OCI-LY7 (cell line): ENCODE measurements around the gene FKBP10. TPM values are rescaled to one million over a fixed set of nuclear protein-coding genes. Genes with fewer than 3 reads are reported as not detected.

Experiments used
- BruUV-seq: library from RNA; stranded (reverse); fragments of 400-500 nt; replicated peaks from 2 replicates; lab custom pipeline; 2021; lab: Mats Ljungman, UMichigan
- CTCF ChIA-PET: fragments of 300-600 bp; sonication (Branson Sonifier 250); formaldehyde crosslinking; loops from one replicate; lab custom pipeline; 2022; ENCODE audit warnings: antibody characterized with exemption; ENCODE audit not compliant: unreplicated experiment; lab: Charles Lee
- POLR2A ChIA-PET: fragments of 300-600 bp; sonication (Branson Sonifier 250); formaldehyde crosslinking; loops from one replicate; lab custom pipeline; 2022; ENCODE audit warnings: antibody characterized with exemption; lab: Charles Lee
- DNase-seq: peaks from one replicate; pipeline ENCODE4 v3.0.0-alpha.2; 2015; ENCODE audit warnings: low spot score
- H2AFZ ChIP-seq: fragments of 200-600 bp; sonication (generic), shearing (Covaris generic); 2 replicates; pipeline ENCODE4 v1.6.1; 2014; ENCODE audit warnings: mild to moderate bottlenecking, antibody characterized with exemption, low read length, moderate library complexity
- H3K27ac ChIP-seq: fragments of 200-600 bp; sonication (generic); 2 replicates; pipeline ENCODE4 v1.5.1; 2014; ENCODE audit warnings: mixed run types, low read depth, mild to moderate bottlenecking, moderate library complexity, low read length, inconsistent platforms; ENCODE audit not compliant: poor library complexity, severe bottlenecking
- H3K36me3 ChIP-seq: fragments of 200-600 bp; sonication (generic); 2 replicates; pipeline ENCODE4 v1.6.1; 2014; ENCODE audit warnings: mild to moderate bottlenecking, antibody characterized with exemption, low read length, moderate library complexity, mixed read lengths; ENCODE audit not compliant: insufficient read depth
- H3K4me1 ChIP-seq: fragments of 200-600 bp; sonication (generic); 2 replicates; pipeline ENCODE4 v1.5.1; 2014; ENCODE audit warnings: mild to moderate bottlenecking, low read length; ENCODE audit not compliant: insufficient read depth, poor library complexity, severe bottlenecking
- H3K4me2 ChIP-seq: fragments of 200-600 bp; sonication (generic); 2 replicates; pipeline ENCODE4 v1.6.1; 2014; ENCODE audit warnings: mild to moderate bottlenecking, low read length
- H3K4me3 ChIP-seq: fragments of 200-600 bp; sonication (generic); 2 replicates; pipeline ENCODE4 v1.5.1; 2014; ENCODE audit warnings: mild to moderate bottlenecking, low read depth, low read length; ENCODE audit not compliant: poor library complexity, severe bottlenecking
- H3K79me2 ChIP-seq: fragments of 200-600 bp; sonication (generic); 2 replicates; pipeline ENCODE4 v1.6.1; 2016; ENCODE audit warnings: low read depth, mild to moderate bottlenecking, low read length, moderate library complexity, mixed read lengths; ENCODE audit not compliant: insufficient read depth
- H3K9me2 ChIP-seq: fragments of 200-600 bp; sonication (generic); 2 replicates; pipeline ENCODE4 v1.6.1; 2016; ENCODE audit warnings: mild to moderate bottlenecking, low read length, mixed read lengths; ENCODE audit not compliant: insufficient read depth
- H3K9me3 ChIP-seq: fragments of 200-600 bp; sonication (generic); 2 replicates; pipeline ENCODE4 v1.6.1; 2014; ENCODE audit warnings: mild to moderate bottlenecking, mixed run types, low read length, mixed read lengths
- H4K20me1 ChIP-seq: fragments of 200-600 bp; sonication (generic); 2 replicates; pipeline ENCODE4 v1.6.1; 2014; ENCODE audit warnings: mild to moderate bottlenecking, antibody characterized with exemption, low read length, moderate library complexity, mixed read lengths; ENCODE audit not compliant: insufficient read depth
- EZH2phosphoT487 ChIP-seq: fragments of 200-600 bp; sonication (generic); IDR thresholded peaks from 2 replicates; pipeline ENCODE4 v1.6.1; 2018; ENCODE audit warnings: low read depth, borderline replicate concordance, mild to moderate bottlenecking, mixed run types, antibody characterized with exemption, low read length, moderate library complexity, mixed read lengths
- intact Hi-C: fragments of 100-400 bp; cut with micrococcal nuclease; formaldehyde crosslinking; loops from one replicate; pipeline ENCODE4 v1.10.0; 2022; ENCODE audit not compliant: unreplicated experiment
- total RNA-seq, 2 experiments: library from RNA; depleted of rRNA in 1 of 2; stranded (reverse); fragments of >200 nt in 1 of 2; shearing (Covaris generic) in 1 of 2; gene quantifications; 2 replicates each; pipeline ENCODE4 v1.2.3, GENCODE V29; 2014 to 2022
- TF ChIP-seq, protein P1 (sequence below): fragments of 200-600 bp; sonication (generic); conservative IDR thresholded peaks from 2 replicates; pipeline ENCODE4 v1.5.1; 2014; ENCODE audit warnings: mild to moderate bottlenecking, antibody characterized with exemption, low read length, moderate library complexity, mixed read lengths

Gene FKBP10
- total RNA-seq, 2 experiments from 2014 or later = 1.5 to 7.8 TPM

DNA sequence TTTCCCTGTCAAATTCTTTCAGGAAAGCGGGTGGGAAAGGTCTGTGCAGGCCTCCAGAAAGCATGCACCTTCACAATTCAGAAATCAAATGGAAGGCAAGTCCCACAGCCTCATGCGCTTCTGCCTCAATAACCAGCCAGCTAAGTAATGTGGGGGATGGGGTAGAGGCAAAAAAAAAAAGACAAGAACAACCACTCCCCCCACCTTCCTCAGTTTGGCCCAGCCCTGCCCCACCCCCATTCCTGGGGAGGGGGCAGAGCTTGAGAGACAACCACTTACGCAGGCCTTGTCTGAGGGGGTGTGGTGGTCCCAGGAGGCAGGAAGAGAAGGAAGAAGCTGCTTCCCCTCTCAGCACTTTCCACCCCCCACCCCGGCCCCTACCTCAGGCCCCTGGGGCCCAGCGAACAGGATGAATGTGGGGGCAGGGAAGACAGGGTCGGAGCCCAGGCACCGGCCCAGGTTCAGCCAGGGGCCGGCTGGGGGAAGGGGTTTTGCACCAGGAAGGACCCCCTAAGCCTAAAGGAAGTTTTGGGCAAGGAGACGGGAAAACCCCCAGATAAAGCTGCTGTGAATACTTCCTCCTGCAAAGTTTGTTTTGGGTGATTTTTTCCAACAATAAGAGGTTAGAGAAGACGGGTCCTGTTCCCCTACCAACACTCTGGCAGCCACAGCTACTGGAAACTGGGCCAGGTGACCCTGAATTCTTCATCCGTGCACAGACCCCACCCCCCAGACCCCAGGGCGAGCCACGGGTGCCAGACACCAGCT, 27.5 kb upstream of the FKBP10 start:
- TF ChIP-seq, protein P1, sequence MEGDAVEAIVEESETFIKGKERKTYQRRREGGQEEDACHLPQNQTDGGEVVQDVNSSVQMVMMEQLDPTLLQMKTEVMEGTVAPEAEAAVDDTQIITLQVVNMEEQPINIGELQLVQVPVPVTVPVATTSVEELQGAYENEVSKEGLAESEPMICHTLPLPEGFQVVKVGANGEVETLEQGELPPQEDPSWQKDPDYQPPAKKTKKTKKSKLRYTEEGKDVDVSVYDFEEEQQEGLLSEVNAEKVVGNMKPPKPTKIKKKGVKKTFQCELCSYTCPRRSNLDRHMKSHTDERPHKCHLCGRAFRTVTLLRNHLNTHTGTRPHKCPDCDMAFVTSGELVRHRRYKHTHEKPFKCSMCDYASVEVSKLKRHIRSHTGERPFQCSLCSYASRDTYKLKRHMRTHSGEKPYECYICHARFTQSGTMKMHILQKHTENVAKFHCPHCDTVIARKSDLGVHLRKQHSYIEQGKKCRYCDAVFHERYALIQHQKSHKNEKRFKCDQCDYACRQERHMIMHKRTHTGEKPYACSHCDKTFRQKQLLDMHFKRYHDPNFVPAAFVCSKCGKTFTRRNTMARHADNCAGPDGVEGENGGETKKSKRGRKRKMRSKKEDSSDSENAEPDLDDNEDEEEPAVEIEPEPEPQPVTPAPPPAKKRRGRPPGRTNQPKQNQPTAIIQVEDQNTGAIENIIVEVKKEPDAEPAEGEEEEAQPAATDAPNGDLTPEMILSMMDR = no peak
- no peak for TF ChIP-seq EZH2phosphoT487
- peak overlapping the region; percentile 48; the same call in 1 of the 2 replicates for H2AFZ ChIP-seq
- peak; percentile 73 for DNase-seq
- intact Hi-C loops = no loop called here
- H3K9me3 ChIP-seq = no peaks in the 10 kb centered on the region
- H3K79me2 ChIP-seq = no peaks in the 10 kb centered on the region
- no peaks in the 10 kb centered on the region for H3K9me2 ChIP-seq
- POLR2A ChIA-PET = interaction anchor here (1.4 kb wide), 1 partner anchor 97 kb away, joined by 4 read pairs; the partner anchor contains the start of gene EIF1
- CTCF ChIA-PET = interaction anchor here (1.5 kb wide), 1 partner anchor 7 kb away, joined by 7 read pairs; no protein-coding TSS in a partner anchor
- peak overlapping the region; percentile 72 for H3K4me2 ChIP-seq
- H4K20me1 ChIP-seq = no peaks in the 10 kb centered on the region
- H3K4me1 ChIP-seq = peaks cover 24% of the 10 kb centered on the region
- peak overlapping the region; percentile 36 for H3K27ac ChIP-seq
- H3K4me3 ChIP-seq = peak overlapping the region; percentile 60
- H3K36me3 ChIP-seq = no peaks in the 10 kb centered on the region
- BruUV-seq = no TSS peak

DNA sequence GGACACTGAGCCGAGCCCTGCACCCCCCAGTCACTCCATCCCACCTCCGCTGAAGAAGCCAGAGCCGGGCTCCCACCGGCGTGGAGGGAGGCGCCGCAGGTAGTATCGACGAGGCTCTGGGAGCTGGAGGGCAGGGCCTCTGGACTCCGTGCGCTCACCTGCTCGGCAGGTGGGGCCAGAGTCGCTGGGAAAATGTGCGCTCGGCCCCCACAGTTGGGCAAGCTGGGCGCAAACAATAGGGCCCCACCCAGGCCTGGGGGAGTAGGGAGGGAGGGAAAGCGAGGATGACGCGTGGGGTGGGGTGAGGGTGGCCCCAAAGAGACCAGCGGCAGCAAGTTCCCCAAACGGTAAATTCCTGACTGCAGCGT, 27.0 kb upstream of the FKBP10 start:
- H4K20me1 ChIP-seq = no peaks in the 10 kb centered on the region
- peak overlapping the region; percentile 60 for H3K4me3 ChIP-seq

More for the DNA sequence above, 27.0 kb upstream of the FKBP10 start:
- TF ChIP-seq, protein P1 = no peak
- no peak for TF ChIP-seq EZH2phosphoT487
- Histone ChIP-seq H3K4me2 (peak overlapping the region; percentile 72), H3K79me2 (no peaks in the 10 kb centered on the region), H3K27ac (peak overlapping the region; percentile 36), H3K4me1 (peaks cover 24% of the 10 kb centered on the region), H2AFZ (peak overlapping the region; percentile 48; the same call in 1 of the 2 replicates), H3K9me2 (no peaks in the 10 kb centered on the region), H3K9me3 (no peaks in the 10 kb centered on the region), H3K36me3 (no peaks in the 10 kb centered on the region)
- CTCF ChIA-PET = interaction anchor here (1.5 kb wide), 1 partner anchor 8 kb away, joined by 7 read pairs; no protein-coding TSS in a partner anchor
- no TSS peak for BruUV-seq
- no peak for DNase-seq
- POLR2A ChIA-PET = interaction anchor here (1.4 kb wide), 1 partner anchor 97 kb away, joined by 4 read pairs; the partner anchor contains the start of gene EIF1
- intact Hi-C loops = no loop called here
